Cardiac muscle cell (in vitro differentiated cells and primary cell): ENCODE results near the gene SEMA4A. TPM values are rescaled to one million over a fixed set of nuclear protein-coding genes. Genes with fewer than 3 reads are reported as not detected.
A peak's percentile ranks its signal among the peaks of the same experiment; 100 is the strongest.

Experiments used
- DNase-seq, 2 donors: peaks; one replicate each; pipeline versions ENCODE4 v3.0.0 to v3.0.0-alpha.2; 2010 to 2017; ENCODE audit warnings: low read depth in 1 of 2, low spot score in 1 of 2
- H3K27ac ChIP-seq: fragments of 200-600 bp; sonication (generic); 2 replicates; pipeline ENCODE4 v1.5.1; 2016
- H3K27me3 ChIP-seq: fragments of 200-600 bp; sonication (generic); 2 replicates; pipeline ENCODE4 v1.6.0; 2016; ENCODE audit warnings: control low read depth
- H3K36me3 ChIP-seq: fragments of 200-600 bp; sonication (generic); 2 replicates; pipeline ENCODE4 v1.5.1; 2016; ENCODE audit warnings: control low read depth
- H3K4me1 ChIP-seq: fragments of 200-600 bp; sonication (generic); 2 replicates; pipeline ENCODE4 v1.8.1; 2017; ENCODE audit warnings: low read depth, mild to moderate bottlenecking, mixed run types
- H3K4me3 ChIP-seq: fragments of 200-600 bp; sonication (generic); 2 replicates; pipeline ENCODE4 v1.5.1; 2016; ENCODE audit warnings: mild to moderate bottlenecking
- H3K9me3 ChIP-seq: fragments of 200-600 bp; sonication (generic); 2 replicates; pipeline ENCODE4 v1.5.1; 2017; ENCODE audit warnings: low read depth, mild to moderate bottlenecking, control low read depth
- polyA plus RNA-seq: library from polyadenylated mRNA; unstranded; fragments of >200 nt; fragmentation: Nextera tagmentation; extraction: Ambion mirVana; gene quantifications from 2 replicates; pipeline ENCODE4 v1.2.1, GENCODE V29; 2016
- total RNA-seq: library from RNA; depleted of rRNA; stranded (reverse); fragments of >200 nt; gene quantifications from 2 replicates; pipeline ENCODE4 v1.2.3, GENCODE V29; 2016
- TF ChIP-seq, protein P1 (sequence below): IDR thresholded peaks from 2 replicates; pipeline ENCODE4 v1.5.1; 2012; ENCODE audit warnings: low read depth, mild to moderate bottlenecking, low read length

Gene SEMA4A
- total and polyA plus RNA-seq, 2 experiments from 2014 or later: 0.65 to 8.6 TPM

DNA sequence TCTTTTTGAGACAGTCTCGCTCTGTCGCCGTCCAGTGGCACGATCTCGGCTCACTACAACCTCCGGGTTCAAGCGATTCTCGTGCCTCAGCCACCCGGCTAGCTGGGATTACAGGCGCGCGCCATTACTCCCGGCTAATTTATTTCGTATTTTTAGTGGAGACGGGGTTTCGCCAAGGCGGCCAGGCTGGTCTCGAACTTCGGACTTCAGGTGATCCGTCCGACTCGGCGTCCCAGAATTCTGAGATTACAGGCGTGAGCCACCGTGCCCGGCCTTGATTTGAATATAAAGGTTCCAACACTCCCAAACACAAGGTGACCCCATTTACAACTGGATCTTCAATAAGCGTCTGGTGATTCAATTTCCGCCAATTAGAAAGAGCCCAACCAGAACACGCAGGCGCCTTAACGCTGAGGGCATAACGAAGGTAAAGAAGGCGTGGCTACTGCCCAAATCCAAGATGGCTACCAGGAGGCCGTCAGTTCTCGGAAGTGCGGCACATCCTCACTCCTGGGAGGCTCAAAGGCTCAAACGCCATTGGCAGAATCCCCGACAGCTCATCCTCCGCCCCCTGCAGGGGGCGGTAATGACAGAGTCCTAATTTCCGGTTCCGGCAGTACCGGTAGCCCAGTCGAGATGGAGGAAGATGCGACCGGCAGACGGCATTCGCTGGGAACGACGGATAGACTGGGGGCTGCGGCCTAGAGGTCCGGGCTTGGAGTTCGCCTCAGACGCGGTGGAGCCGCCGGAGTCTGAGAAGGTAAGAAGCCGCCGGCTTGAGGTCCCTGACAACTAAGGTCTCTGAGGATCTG is 40.3 kb downstream of the SEMA4A start, which contains the start of gene SLC25A44:
TSS of gene SLC25A44 (plus strand) at position 617 of the 812 bp plus-strand sequence. CDS start 5,744 bp downstream, outside the sequence.
- Histone ChIP-seq H3K9me3 (no peaks in the 10 kb centered on the region), H3K27me3 (no peaks in the 10 kb centered on the region), H3K36me3 (no peaks in the 10 kb centered on the region), H3K4me1 (peaks cover 4% of the 10 kb centered on the region), H3K4me3 (peak within 1 kb of the TSS; percentile 78), H3K27ac (peak within 1 kb of the TSS; percentile 84)
- TF ChIP-seq, protein P1, sequence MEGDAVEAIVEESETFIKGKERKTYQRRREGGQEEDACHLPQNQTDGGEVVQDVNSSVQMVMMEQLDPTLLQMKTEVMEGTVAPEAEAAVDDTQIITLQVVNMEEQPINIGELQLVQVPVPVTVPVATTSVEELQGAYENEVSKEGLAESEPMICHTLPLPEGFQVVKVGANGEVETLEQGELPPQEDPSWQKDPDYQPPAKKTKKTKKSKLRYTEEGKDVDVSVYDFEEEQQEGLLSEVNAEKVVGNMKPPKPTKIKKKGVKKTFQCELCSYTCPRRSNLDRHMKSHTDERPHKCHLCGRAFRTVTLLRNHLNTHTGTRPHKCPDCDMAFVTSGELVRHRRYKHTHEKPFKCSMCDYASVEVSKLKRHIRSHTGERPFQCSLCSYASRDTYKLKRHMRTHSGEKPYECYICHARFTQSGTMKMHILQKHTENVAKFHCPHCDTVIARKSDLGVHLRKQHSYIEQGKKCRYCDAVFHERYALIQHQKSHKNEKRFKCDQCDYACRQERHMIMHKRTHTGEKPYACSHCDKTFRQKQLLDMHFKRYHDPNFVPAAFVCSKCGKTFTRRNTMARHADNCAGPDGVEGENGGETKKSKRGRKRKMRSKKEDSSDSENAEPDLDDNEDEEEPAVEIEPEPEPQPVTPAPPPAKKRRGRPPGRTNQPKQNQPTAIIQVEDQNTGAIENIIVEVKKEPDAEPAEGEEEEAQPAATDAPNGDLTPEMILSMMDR: peak; percentile 52
- peak; percentile 97 to 100 for DNase-seq

DNA sequence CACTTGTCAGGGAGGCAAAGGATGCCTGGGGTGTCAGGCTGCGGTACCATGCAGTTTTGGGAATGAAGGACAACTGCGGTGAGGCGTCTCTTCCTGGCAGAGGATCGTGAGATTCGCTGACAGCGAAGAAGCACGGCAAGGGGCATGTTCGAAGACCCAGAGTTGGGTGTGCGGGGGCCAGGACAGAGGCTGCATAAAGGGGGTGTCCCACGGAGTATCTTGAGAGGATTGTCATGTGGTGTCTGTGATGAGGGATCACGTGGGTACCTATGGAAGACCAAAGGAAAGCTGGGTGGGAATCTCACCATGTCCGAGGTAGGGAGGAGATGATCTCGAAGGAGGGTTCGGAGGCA is 40.9 kb downstream of the SEMA4A start:
- Histone ChIP-seq H3K27ac (peak overlapping the region; percentile 47), H3K27me3 (no peaks in the 10 kb centered on the region), H3K4me3 (peak overlapping the region; percentile 78), H3K4me1 (peaks cover 4% of the 10 kb centered on the region), H3K9me3 (no peaks in the 10 kb centered on the region), H3K36me3 (no peaks in the 10 kb centered on the region)
- DNase-seq: no peak
- TF ChIP-seq, protein P1: no peak

DNA sequence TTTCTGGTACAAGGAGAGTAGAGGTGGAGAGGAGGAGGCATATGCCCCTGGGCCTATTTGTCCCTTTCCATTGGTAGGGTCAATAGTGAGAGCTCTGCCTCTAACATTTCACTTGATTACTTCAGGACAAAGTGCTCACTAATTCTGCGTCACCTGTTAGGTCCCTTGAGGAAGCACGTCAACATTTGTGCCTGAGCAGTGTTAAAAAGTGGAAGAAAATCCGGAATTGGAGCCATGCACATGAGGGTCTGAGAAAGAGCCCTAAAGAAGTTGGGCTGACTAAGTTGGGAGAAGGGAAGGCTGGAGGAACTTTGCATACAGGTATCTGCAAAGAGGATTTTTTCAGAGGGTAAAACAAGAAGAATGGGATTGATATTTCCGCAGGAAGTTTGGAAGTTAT is 42.5 kb downstream of the SEMA4A start:
- no peak for DNase-seq
- TF ChIP-seq, protein P1: no peak

DNA sequence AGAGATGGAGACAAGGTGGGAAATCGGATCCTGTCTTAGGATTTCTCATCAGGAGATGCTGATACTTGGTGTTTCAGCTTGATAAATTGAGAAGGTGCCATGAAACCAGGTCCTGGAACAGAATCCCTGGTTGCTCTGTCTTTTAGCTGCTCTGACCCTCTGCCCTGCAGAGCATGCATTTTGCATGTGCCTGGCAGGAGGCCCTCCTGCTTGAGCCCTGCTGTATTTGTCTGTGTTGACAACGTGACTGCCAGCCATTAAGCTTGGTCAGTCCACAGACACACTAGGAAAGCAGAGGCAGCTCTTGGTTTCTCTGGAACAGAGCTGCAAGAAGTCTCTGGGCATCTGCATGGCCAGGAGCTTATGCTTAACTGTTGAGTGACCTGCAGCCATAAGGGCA is 43.1 kb downstream of the SEMA4A start:
- Histone ChIP-seq H3K4me3 (no peak overlapping the region), H3K4me1 (peaks cover 4% of the 10 kb centered on the region), H3K36me3 (no peaks in the 10 kb centered on the region), H3K9me3 (no peaks in the 10 kb centered on the region), H3K27ac (no peak overlapping the region), H3K27me3 (no peaks in the 10 kb centered on the region)
- TF ChIP-seq, protein P1: no peak
- DNase-seq: no peak

More for the DNA sequence above, 42.5 kb downstream of the SEMA4A start:
- Histone ChIP-seq H3K9me3 (no peaks in the 10 kb centered on the region), H3K4me1 (peaks cover 4% of the 10 kb centered on the region), H3K27ac (no peak overlapping the region), H3K4me3 (no peak overlapping the region), H3K36me3 (no peaks in the 10 kb centered on the region), H3K27me3 (no peaks in the 10 kb centered on the region)

DNA sequence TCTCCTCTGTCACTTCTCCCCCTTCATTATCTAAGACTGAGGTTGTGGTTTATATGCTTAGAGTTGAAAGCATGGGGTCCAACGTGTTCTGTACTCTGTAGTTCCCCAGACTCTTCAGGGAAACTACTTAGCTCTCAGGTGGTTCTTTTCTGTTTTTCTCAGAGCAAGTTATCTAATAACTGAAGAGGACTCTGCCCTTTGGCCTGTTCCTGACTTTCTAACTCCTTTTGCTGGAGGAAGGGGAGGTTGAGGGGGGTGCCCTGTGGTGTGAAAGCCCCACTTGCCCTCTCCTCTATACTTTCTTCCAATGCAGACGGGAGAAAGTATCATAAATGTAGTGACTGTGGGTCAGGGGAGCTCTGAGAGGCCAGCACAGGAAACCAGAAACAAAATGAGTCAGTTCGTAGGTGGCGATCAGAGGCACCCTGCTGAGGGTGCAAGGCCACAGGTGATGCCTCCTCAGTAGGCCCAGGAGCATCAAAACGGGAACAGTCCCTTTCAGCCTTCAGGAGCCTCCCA is 45.5 kb downstream of the SEMA4A start:
- DNase-seq: no peak
- no peaks in the 10 kb centered on the region for H3K27me3 ChIP-seq
- no peak overlapping the region for H3K27ac ChIP-seq
- peaks cover 4% of the 10 kb centered on the region for H3K4me1 ChIP-seq
- no peak overlapping the region for H3K4me3 ChIP-seq
- TF ChIP-seq, protein P1: no peak
- no peaks in the 10 kb centered on the region for H3K36me3 ChIP-seq
- no peaks in the 10 kb centered on the region for H3K9me3 ChIP-seq
